Panc1 (cell line): ENCODE results near the gene SH3BP4.

Experiments used
- POLR2AphosphoS5 ChIP-seq: IDR thresholded peaks from 2 replicates; pipeline ENCODE4 v1.6.1; 2012; ENCODE audit warnings: mild to moderate bottlenecking, low read depth, low read length, moderate library complexity
- TF ChIP-seq, protein P1 (sequence below): fragments of 450-650 bp; IDR thresholded peaks from 2 replicates; pipeline ENCODE4 v1.5.1; 2017; ENCODE audit warnings: mild to moderate bottlenecking
- TF ChIP-seq, protein P2 (sequence below), 2 experiments: IDR thresholded peaks; 2 replicates each; pipeline ENCODE4 v1.6.1; 2011 to 2012; ENCODE audit warnings: low read depth in 2 of 2, control low read depth in 1 of 2, low read length in 1 of 2, mild to moderate bottlenecking in 1 of 2, moderate library complexity in 1 of 2; ENCODE audit not compliant: insufficient read depth in 1 of 2

DNA sequence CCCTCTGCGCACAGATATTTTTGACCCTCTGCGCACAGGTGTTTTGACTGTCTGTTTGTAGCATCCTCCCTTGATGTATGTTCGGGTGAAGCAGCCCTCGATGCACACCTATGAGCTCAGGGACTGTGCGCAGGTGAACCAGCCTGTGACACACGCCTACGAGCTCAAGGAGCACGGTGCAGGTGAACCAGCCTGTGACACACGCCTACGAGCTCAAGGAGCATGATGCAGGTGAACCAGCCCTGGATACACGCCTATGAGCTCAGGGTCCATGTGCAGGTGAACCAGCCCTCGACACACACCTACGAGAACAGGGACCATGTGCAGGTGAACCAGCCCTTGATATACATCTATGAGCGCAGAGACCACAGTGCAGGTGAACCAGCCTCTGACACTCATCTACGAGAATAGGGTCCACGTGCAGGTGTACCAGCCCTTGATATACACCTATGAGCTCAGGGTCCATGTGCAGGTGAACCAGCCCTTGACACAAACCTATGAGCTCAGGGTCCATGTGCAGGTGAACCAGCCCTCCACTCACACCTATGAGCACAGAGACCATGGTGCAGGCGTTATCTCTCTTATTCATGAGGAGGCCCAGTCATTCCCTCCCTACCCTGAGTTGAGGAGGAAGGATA lies 33.9 kb downstream of the SH3BP4 start:
- TF ChIP-seq, protein P1, sequence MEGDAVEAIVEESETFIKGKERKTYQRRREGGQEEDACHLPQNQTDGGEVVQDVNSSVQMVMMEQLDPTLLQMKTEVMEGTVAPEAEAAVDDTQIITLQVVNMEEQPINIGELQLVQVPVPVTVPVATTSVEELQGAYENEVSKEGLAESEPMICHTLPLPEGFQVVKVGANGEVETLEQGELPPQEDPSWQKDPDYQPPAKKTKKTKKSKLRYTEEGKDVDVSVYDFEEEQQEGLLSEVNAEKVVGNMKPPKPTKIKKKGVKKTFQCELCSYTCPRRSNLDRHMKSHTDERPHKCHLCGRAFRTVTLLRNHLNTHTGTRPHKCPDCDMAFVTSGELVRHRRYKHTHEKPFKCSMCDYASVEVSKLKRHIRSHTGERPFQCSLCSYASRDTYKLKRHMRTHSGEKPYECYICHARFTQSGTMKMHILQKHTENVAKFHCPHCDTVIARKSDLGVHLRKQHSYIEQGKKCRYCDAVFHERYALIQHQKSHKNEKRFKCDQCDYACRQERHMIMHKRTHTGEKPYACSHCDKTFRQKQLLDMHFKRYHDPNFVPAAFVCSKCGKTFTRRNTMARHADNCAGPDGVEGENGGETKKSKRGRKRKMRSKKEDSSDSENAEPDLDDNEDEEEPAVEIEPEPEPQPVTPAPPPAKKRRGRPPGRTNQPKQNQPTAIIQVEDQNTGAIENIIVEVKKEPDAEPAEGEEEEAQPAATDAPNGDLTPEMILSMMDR: no peak
- TF ChIP-seq POLR2AphosphoS5: no peak
- TF ChIP-seq, protein P2, sequence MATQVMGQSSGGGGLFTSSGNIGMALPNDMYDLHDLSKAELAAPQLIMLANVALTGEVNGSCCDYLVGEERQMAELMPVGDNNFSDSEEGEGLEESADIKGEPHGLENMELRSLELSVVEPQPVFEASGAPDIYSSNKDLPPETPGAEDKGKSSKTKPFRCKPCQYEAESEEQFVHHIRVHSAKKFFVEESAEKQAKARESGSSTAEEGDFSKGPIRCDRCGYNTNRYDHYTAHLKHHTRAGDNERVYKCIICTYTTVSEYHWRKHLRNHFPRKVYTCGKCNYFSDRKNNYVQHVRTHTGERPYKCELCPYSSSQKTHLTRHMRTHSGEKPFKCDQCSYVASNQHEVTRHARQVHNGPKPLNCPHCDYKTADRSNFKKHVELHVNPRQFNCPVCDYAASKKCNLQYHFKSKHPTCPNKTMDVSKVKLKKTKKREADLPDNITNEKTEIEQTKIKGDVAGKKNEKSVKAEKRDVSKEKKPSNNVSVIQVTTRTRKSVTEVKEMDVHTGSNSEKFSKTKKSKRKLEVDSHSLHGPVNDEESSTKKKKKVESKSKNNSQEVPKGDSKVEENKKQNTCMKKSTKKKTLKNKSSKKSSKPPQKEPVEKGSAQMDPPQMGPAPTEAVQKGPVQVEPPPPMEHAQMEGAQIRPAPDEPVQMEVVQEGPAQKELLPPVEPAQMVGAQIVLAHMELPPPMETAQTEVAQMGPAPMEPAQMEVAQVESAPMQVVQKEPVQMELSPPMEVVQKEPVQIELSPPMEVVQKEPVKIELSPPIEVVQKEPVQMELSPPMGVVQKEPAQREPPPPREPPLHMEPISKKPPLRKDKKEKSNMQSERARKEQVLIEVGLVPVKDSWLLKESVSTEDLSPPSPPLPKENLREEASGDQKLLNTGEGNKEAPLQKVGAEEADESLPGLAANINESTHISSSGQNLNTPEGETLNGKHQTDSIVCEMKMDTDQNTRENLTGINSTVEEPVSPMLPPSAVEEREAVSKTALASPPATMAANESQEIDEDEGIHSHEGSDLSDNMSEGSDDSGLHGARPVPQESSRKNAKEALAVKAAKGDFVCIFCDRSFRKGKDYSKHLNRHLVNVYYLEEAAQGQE (IDR thresholded peaks at IDR 0.05; ENCODE audit: insufficient read depth in 1 of 2, low read depth in 2 of 2, low read length in 1 of 2): no peak
